ENCODE measurements around the gene MTERF2. TPM values are rescaled to one million over a fixed set of nuclear protein-coding genes. Genes with fewer than 3 reads are reported as not detected.
"Not testable (repeated sequence)": the region's sequence is repeated elsewhere in the genome, so short reads cannot be mapped to it uniquely, and the experiment has no call there.

The MTERF2 gene
- polyA plus RNA-seq, 3 donors, result 0.54 to 1.2 (median 0.73) TPM

GRCh38 chr12:107026806-107027635 is 40.1 kb upstream of the MTERF2 start:
- Mint-ChIP-seq H3K9me3 (no peaks in the 10 kb centered on the region), H3K36me3 (no peaks in the 10 kb centered on the region), H3K4me3 (no peak overlapping the region), H3K27me3 (ENCODE audit: low read depth in 3 of 3) (no peaks in the 10 kb centered on the region), H3K4me1 (no peaks in the 10 kb centered on the region), H3K27ac (no peak overlapping the region)
- DNase-seq, result no peak
- Histone ChIP-seq H3K4me1 (ENCODE audit: control insufficient read depth in 1 of 2, insufficient read depth in 2 of 2, low read length in 2 of 2) (no peaks in the 10 kb centered on the region), H3K9me3 (replicated peaks in 1 of 2; ENCODE audit: control insufficient read depth in 1 of 2, insufficient read depth in 1 of 2, low read length in 2 of 2) (no peaks in the 10 kb centered on the region), H3K27me3 (ENCODE audit: control insufficient read depth in 2 of 2, insufficient read depth in 2 of 2, low read length in 2 of 2) (no peaks in the 10 kb centered on the region), H3K36me3 (replicated peaks in 1 of 2; ENCODE audit: control insufficient read depth in 1 of 2, insufficient read depth in 2 of 2, low read length in 2 of 2) (no peaks in the 10 kb centered on the region), H3K79me2 (ENCODE audit: insufficient read depth, low read length) (no peaks in the 10 kb centered on the region), H3K4me2 (replicated peaks; ENCODE audit: extremely low read depth, low read length, poor library complexity, severe bottlenecking) (no peak overlapping the region), H3K9ac (ENCODE audit: insufficient read depth, low read length, poor library complexity, severe bottlenecking) (no peak overlapping the region), H2AFZ (ENCODE audit: insufficient read depth, low read depth, low read length, poor library complexity, severe bottlenecking) (no peak overlapping the region), H3K4me3 (replicated peaks in 1 of 3; ENCODE audit: low read depth in 2 of 3, low read length in 3 of 3) (no peak overlapping the region), H3K27ac (ENCODE audit: low read depth in 1 of 2, low read length in 2 of 2) (no peak overlapping the region), H4K20me1 (ENCODE audit: insufficient read depth, low read length) (no peaks in the 10 kb centered on the region)
- no CpG with 5 or more reads among the region's 4 CpGs for WGBS (ENCODE audit: insufficient coverage)
- intact Hi-C loops (cut with micrococcal nuclease), result no loop called here
- no peak for TF ChIP-seq CTCF (IDR thresholded peaks at IDR 0.05)

GRCh38 chr12:107026356-107026755 is 39.4 kb upstream of the MTERF2 start:
- not testable (repeated sequence) for H3K4me3 Mint-ChIP-seq, DNase-seq

More at GRCh38 chr12:107026356-107026755, 39.4 kb upstream of the MTERF2 start:
- H3K27ac Mint-ChIP-seq; H3K27me3 ChIP-seq (ENCODE audit: control insufficient read depth in 2 of 2, insufficient read depth in 2 of 2, low read length in 2 of 2); H3K79me2 ChIP-seq (ENCODE audit: insufficient read depth, low read length); H4K20me1 ChIP-seq (ENCODE audit: insufficient read depth, low read length); H3K4me1 Mint-ChIP-seq; H3K9me3 ChIP-seq (replicated peaks in 1 of 2; ENCODE audit: control insufficient read depth in 1 of 2, insufficient read depth in 1 of 2, low read length in 2 of 2); H3K9me3 Mint-ChIP-seq; H3K4me2 ChIP-seq (replicated peaks; ENCODE audit: extremely low read depth, low read length, poor library complexity, severe bottlenecking); H3K4me3 ChIP-seq (replicated peaks in 1 of 3; ENCODE audit: low read depth in 2 of 3, low read length in 3 of 3); H3K9ac ChIP-seq (ENCODE audit: insufficient read depth, low read length, poor library complexity, severe bottlenecking); H3K36me3 ChIP-seq (replicated peaks in 1 of 2; ENCODE audit: control insufficient read depth in 1 of 2, insufficient read depth in 2 of 2, low read length in 2 of 2); H3K36me3 Mint-ChIP-seq; H2AFZ ChIP-seq (ENCODE audit: insufficient read depth, low read depth, low read length, poor library complexity, severe bottlenecking); intact Hi-C loops (cut with micrococcal nuclease); H3K4me1 ChIP-seq (ENCODE audit: control insufficient read depth in 1 of 2, insufficient read depth in 2 of 2, low read length in 2 of 2); H3K27ac ChIP-seq (ENCODE audit: low read depth in 1 of 2, low read length in 2 of 2); H3K27me3 Mint-ChIP-seq (ENCODE audit: low read depth in 3 of 3): not testable (repeated sequence)

Data from CD14-positive monocyte (primary cell).